ENCODE measurements around the gene DNAJC28.
"Not testable (repeated sequence)": the region's sequence is repeated elsewhere in the genome, so short reads cannot be mapped to it uniquely, and the experiment has no call there.

Gene DNAJC28, protein sequence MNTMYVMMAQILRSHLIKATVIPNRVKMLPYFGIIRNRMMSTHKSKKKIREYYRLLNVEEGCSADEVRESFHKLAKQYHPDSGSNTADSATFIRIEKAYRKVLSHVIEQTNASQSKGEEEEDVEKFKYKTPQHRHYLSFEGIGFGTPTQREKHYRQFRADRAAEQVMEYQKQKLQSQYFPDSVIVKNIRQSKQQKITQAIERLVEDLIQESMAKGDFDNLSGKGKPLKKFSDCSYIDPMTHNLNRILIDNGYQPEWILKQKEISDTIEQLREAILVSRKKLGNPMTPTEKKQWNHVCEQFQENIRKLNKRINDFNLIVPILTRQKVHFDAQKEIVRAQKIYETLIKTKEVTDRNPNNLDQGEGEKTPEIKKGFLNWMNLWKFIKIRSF

DNA sequence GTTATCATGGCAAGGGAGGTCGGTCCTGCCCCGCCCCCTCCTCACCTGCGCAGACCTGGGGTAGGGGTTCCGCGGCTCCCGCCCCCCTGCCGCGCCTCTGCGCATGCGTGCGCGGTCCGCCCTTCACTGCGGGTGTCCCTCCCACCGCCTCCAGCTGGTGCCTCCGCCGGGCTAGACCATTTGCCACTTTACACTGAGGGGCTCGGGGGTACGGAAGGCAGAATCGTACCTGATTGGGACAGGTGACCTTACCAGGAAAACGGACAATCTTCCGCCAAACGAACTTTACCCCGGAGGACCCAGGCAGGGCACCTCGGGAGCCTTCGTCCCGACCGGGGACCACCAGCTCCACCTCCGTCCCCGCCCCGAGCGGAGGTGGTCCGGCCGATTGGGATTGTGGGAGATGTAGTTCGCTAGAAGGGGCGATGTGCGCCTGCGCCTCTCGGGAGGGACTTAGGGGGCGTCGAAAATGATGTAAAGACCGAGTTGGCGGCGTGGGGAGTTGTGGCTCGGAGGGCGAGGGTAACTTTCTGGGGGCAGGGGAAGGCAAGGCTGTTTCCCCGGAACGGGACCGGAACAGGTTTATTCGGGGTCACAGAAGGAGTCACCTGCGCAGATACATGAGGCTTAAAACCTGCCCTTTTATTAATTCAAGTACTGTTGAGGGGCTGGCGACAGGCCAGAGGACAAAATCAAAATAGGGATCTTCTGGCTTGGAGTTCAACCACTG lies at the start of gene DNAJC28:
DNAJC28 (minus strand) TSS at position 344 of the 730 bp plus-strand sequence. CDS start 2,323 bp downstream, outside the sequence.
- peak; percentile 97 for DNase-seq

DNA sequence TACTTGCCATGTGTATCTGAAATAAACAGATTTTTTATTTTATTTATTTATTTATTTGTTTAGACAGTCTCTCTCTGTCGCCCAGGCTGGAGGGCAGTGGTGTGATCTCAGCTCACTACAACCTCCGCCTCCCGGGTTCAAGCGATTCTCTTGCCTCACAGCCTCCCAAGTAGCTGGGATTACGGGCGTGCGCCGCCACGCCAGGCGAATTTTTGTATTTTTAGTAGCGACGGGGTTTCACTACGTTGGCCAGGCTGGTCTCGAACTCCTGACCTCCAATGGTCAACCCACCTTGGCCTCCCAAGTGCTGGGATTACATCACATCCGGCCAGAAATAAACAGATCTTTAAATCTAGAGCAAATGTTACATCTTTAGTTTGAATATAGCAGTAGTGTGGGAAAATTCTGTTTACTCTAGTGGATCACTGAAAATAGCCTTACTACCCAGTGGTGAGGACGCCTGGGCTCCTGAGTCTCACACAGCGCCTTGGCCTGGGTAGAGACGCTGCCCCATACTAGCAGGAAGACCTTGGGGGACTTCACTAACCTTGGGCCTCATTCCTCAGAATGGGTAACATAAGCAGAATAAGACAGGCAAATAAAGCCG lies 49.7 kb upstream of the DNAJC28 start:
- no peak for DNase-seq

DNA sequence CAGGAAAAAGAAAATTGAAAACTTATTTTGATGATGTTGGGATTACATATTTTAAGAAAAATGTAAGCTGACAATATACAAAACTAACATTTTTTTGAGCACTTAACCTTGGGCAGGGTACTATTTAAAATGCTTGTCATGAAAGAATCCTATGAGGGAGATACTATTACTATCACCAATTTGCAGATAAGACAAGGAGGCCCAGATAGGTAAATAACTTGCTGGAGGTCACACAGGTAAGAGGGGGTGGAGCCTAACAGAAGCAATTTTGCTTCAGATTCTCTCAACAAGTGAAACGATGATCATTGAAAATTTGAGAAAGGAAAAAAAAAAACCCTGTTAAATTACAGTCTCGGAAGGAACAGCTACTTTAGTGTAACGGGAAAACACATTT lies 49.2 kb upstream of the DNAJC28 start:
- DNase-seq = no peak

DNA sequence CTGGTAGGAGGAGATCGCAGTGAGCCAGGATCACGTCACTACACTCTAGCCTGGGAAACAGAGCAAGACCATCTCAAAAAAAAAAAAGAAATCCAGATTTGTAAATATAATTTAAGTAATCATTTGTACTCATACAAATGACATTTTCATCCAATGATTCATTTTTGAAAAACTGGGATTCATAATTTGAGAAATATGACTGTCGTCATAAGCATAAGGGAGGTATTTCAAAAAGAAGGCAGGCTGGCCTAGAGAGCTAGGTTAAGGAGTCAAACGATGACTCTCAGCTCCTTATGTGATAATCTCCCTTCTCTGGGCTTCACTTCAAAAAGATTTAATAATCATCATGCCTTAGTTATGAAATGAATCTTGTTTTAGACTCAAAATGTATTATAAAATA lies 48.1 kb upstream of the DNAJC28 start:
- DNase-seq = no peak

DNA sequence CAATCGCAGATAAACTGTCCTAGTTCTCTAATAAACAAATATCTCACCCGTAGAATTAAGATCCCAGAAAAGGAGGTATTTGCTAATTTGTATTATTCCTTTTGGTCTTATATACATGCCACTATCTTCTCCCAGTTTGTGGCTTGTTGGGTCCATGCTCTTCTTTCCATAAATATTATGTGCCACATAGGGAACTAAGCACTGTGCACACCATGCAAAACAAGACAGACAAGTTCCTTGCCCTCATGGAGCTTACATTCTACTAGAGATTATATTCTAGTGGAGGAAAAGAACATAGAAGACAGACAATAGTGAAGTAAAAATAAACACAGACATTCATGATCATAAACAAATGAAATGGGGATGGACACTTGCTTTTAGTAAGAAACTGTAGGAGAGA lies 45.7 kb upstream of the DNAJC28 start:
- no peak for DNase-seq

DNA sequence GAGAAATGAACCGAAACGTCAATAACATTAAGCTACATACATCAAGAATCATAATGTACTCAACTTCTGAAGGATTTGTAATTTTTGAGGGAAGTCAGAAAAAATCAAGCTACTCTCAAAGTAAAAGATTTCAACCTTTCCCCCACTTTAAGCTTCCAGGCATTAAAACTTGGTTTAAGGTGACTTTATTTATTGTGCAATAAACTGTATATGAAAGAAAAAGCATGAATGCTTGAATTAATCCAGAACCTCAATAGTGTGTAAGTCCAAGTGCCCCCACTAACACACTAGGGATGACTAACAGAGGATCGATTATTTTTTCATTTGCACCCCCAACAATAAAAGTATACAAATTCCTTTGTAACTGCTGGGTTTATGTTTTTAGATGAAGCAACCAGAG lies 39.5 kb upstream of the DNAJC28 start:
- no peak for DNase-seq

DNA sequence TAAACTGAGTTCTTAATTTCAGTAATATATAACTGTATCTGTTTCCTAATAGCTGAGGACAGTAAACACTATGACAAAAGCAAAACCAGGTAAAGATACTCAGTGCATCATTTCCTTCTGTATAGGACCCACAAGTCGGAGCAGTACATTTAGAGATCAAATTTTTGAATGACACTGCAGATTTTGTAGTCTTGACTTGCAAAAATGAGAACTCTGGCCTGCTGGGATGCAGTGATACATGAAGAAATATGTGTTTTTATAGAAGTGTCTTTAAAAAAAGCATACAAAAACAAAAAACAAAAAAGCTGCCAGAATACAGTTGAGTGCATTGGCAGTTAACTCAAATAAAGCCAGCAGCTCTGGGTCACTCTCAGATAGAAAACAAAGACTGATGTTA lies 31.4 kb upstream of the DNAJC28 start:
- DNase-seq = no peak

DNA sequence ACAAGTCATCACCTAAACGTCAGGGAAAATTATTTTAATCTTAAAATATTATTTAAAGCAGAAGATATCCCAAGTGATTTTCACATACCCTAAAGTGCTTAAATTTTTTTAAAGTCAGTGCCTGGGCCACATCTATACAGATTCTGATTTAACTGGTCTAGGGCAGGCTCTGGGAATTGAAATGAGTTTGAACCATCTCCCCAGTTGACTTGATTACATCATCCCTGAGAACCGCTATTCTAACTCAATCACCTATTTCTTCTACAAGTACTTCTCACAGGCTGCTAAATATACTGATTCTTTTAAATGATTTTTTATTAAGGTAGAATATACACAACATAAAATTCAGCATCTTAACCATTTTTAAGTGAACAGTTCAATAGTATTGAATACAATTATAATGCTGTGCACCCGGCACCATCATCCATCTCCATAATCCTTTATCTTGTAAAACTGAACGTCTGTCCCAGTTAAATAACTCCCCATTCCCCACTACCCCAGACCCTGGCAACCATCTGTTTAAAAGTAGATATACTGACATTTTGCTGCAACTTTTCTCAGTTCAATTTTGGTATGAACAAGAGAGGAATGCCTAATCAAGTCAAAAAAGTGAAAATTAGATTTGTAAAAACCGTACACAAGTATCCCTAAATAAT lies 30.9 kb upstream of the DNAJC28 start:
- DNase-seq = no peak

DNA sequence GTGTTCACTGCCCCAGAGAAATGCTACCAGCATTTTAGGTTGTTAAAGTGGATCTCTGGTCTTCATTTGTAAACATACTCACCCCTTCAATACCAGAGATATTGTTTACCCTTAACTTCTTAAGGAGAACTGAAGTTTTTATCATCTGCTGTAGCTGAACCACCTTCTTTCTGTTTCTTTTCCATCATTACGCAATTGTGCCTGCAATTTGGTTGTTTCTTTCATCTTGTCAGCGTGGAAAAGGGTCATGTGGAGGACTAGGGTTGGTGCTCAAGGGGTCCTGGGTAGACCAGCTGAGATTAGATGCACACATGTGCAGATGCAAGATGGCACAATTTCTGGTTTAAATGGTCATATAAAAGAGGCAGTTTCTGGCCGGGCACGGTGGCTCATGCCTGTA lies 27.4 kb upstream of the DNAJC28 start:
- DNase-seq = no peak

DNA sequence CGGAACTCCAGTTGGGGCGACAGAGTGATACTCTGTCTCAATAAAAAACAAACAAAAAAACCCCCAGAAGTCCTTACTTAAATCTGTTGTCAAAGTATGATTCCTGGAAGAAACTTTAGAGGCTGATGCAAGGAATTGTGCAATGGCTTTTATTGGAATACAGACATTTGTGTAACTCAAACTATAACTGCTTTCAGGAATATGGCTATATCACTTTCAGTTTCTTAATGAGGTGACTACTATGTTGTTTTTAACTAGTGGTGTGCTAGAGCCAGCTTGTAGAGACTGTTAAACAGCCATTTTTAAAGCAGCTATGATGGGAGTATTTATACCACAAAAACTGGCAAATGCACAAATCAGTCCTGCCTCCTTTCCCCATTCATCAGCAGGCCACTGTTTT lies 22.7 kb upstream of the DNAJC28 start:
- DNase-seq = no peak

DNA sequence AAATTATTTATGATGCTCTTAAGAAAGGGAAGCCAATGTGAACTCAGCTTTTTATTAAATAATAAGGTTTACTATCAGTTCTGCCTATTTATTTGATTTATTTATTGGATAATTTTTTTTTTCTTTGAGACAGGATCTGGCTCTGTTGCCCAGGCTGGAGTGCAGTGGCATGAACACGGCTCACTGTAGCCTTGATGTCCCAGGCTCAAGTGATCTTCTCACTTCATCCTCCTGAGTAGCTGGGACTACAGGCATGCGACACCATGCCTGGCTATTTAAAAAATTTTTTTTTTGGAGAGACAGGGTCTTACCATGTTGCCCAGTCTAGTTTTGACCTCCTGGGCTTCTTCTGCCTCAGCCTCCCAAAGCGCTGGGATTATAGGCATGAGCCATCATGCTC lies 21.0 kb upstream of the DNAJC28 start:
- DNase-seq = no peak

DNA sequence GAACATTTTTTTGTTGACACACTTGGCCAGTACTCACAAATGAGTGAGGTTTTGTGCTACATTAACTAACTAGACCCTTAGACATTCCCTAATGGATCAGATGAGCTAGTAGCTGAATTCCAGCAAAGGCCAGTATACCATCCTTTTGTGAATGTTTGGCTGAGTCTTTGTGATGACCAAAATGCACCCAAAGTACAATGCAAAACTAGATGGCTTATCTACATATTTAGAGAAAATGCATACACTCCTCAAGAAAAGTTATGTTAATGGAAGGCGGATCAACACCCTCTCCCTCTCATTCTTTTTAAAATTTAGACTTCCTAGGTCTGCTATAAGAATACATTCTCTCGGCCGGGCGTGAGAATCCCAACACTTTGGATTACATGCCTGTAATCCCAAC lies 20.1 kb upstream of the DNAJC28 start:
- no peak for DNase-seq

DNA sequence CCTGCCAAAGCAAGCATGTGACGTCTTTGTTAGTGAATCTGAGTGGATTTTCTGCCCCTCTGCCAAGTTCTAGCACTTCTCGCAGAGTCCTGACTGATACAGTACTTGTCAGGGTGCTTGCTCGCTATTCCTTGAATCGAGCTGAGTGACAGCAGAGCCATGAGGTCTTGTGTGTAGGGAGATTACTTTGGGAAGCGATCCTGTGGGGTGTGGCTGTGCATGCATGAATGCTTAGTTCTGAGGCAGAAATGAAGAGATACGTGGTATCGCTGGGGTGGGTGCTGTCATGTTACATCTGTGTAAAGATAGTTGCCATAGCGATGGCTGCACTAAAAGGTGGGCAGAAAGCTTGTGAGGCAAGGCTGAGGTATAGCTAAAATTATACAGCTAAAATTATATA lies 19.3 kb upstream of the DNAJC28 start:
- DNase-seq = no peak

DNA sequence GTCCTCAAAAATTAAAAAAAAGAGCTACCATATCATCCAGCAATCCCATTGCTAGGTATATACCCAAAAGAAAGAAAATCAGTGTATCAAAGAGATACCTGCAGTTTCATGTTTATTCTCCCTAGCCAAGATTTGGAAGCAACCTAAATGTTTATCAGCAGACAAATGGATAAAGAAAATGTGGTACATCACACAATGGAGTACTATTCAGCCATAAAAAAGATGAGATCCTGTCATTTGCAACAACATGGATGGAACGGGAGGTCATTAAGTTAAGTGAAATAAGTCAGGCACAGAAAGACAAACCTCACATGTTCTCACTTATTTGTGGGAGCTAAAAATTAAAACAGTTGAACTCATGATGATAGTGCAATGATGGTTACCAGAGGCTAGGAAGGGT lies 15.5 kb upstream of the DNAJC28 start:
- not testable (repeated sequence) for DNase-seq

DNA sequence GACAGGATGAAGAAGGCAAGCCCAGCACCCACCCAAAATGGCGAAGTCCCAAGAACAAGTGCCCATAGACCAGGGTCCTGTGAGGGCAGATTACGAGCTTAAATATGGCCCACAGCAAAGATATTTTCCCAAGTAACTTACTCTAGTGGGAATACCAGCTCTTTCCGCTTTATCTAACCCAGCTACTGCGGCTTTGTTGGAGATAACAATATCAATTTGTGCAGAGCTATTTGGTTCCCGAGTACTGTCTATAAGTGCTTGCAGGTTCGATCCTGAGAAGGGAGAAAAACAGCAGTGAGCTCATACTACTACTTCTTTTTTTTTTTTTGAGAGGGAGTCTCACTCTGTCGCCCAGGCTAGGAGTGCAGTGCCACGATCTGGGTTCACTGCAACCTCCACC lies 14.3 kb upstream of the DNAJC28 start:
- no peak for DNase-seq

DNA sequence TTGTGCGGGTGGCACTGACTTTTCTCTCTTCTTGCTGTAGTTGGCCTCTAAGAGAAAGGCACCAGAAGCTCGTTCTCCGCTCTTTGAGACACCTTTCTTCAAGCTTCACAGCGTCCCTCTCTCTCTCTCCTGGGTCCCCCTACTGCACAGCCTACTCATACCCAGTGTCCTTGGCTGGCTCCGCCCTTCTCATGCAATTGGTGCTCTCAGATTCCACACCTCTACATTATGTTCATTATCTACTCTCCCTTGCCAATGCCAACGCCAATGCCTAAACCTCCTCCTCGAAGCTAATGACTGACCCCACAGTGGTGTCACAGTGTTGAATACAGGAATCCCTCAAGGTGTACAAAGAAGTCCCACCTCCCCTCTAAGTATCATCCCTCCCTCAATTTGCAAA lies 4.8 kb upstream of the DNAJC28 start:
- no peak for DNase-seq

DNA sequence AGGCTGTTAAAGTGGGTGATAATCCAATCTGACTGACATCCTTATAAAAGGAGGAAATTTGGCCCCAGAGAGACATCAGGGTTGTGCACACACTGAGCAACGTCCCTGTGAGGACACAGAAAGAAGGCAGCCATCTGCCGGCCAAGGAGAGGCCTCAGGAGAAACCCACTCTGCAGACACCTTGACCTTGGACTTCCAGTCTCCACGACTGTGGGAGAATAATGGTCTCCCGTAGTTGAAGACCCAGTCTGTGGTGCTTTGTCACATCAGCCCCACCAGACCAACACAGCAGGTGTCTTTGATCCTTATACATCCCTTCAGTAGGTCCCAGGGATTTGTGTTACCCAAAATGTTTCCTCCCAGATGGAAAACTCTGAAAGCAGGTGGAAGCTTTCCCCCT lies 4.2 kb upstream of the DNAJC28 start:
- no peak for DNase-seq

DNA sequence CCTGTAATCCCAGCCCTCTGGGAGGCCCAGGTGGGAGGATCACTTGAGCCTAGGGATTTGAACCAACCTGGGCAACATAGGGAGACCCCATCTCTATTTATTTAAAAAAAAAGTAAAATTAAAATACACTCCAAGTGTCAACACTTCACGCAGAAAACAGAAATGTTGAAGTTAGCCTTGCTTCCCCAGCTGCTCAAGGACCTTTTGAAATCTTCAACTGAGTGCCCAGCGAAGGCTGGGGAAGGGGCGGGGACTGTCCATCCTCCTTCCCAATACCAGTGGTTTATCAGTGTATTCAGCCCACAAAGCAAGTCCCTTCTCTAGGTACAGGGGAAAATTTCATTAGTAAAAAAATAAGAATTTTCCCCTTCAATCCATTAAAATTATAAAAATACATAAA lies 2.2 kb upstream of the DNAJC28 start:
- no peak for DNase-seq

DNA sequence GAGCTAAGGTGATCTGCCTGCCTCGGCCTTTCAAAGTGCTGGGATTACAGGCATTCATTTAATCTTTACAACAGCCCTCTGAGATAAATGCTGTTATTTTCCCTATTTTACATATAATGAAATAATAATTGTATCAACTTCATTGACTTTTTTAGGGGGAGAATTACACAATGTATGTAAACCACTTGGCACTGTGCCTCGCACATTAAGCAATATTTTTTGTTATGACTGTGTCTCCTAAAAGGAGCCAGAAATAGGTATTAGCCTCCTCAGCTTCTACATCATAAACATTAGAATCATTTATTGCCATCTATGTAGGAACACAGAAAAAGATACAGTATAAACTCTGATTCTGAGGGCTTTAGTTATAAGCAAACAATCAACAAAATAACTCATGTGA lies 1.1 kb upstream of the DNAJC28 start:
- DNase-seq = no peak

DNA sequence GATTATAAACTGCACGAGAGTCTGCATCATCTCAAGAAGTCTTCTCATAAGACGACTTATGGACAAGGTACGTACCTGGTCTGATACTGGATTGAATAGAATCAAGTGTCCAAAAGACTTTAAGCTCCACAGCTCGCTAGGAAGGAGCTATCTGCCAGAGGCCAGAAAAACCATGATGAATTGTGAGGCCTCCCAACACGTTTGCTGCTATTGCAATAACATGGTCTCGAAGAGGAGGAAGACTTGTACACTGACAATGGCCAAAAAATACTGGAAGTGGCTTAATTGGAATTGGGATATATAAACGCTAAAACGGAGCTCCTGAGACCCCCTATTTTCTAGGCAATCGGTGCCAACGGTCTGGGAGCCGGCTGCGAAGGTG lies 534 bp downstream of the DNAJC28 start:
- no peak for DNase-seq

DNA sequence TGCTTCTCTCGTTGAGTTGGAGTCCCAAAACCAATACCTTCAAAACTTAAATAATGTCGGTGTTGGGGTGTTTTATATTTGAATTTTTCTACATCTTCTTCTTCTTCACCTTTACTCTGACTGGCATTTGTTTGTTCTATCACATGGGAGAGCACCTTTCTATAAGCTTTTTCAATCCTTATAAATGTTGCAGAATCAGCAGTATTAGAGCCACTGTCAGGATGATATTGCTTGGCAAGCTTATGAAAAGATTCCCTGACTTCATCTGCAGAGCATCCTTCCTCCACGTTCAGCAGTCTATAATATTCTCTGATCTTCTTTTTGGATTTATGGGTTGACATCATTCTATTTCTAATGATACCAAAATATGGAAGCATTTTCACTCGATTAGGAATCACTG lies 2.6 kb downstream of the DNAJC28 start:
- DNase-seq = no peak

DNA sequence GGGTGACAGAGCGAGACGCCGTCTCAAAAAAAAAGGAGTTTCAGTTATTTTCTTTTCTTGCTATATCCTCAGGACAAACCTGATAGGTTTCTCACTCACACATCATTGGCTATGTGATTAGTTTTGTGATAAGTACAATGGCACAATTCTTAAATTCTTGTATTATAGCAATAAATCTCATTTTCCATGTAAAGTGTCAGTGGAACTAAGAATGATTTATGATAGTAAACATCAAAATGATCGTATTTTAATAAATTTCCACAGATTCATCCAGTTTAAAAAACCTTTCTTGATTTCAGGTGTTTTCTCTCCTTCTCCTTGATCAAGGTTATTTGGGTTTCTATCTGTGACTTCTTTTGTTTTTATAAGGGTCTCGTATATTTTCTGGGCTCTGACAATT lies 3.5 kb downstream of the DNAJC28 start:
- DNase-seq = no peak

DNA sequence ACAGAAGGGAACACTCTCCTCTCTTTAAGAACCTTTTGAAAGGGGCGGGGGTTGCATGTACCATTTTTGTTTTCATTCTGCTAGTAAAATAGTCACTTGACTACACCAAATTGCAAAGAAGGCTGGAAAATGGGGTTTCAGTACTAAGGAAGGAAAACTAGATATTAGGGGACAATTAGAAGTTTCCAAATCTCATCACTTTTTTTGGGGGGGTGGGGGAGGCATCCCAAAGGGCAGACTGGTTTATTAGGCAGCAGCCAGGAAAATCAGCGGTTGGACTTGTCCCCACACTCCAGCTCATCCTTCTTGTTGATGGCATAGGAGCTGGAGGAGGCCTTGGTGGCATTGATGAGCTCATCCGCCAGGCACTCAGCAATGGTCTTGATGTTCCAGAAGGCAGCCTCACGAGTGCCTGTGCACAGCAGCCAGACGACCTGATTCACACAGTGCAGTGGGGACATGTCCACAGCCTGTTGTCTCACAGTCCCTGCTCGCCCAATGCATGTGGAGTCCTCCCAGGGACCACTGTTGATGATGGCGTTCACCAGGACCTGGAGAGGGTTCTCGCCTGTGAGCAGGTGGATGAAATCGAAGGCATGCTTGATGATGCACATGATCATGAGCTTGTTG lies 10.1 kb downstream of the DNAJC28 start:
- DNase-seq = no peak
